ENCODE data around the gene CSNK2A1. TPM values are rescaled to one million over a fixed set of nuclear protein-coding genes. Genes with fewer than 3 reads are reported as not detected.
A peak's percentile ranks its signal among the peaks of the same experiment; 100 is the strongest.

The CSNK2A1 gene
- polyA plus RNA-seq, 3 donors = 31.7 to 55.5 (median 35.2) TPM

DNA sequence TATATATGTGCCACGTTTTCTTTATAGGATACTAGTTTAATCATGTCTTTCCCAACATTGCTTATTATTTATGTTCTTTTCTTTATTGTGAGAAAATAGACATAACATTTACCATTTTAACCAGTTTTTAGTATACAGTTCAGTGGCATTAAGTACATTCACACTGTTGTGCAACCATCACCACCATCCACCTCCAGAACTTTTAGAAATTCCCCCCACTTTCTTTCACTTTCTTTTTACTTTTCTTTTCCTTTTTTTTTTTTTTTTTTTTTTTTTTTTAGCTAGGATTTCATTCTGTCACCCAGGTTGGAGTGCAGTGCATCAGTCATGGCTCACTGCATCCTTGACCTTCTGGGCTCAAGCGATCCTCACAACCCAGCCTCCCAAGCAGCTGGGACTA is 117.0 kb downstream of the CSNK2A1 start:
- Histone ChIP-seq H3K27ac (ENCODE audit: low read depth in 1 of 2, low read length in 2 of 2) (no peak overlapping the region), H3K9me3 (replicated peaks in 1 of 2; ENCODE audit: control insufficient read depth in 1 of 2, insufficient read depth in 1 of 2, low read length in 2 of 2) (no peaks in the 10 kb centered on the region), H3K4me2 (replicated peaks; ENCODE audit: extremely low read depth, low read length, poor library complexity, severe bottlenecking) (no peak overlapping the region), H4K20me1 (ENCODE audit: insufficient read depth, low read length) (peaks cover 5% of the 10 kb centered on the region), H2AFZ (ENCODE audit: insufficient read depth, low read depth, low read length, poor library complexity, severe bottlenecking) (no peak overlapping the region), H3K27me3 (ENCODE audit: control insufficient read depth in 2 of 2, insufficient read depth in 2 of 2, low read length in 2 of 2) (no peaks in the 10 kb centered on the region), H3K36me3 (replicated peaks in 1 of 2; ENCODE audit: control insufficient read depth in 1 of 2, insufficient read depth in 2 of 2, low read length in 2 of 2) (peaks cover 62 to 89% of the 10 kb centered on the region in 2 donors), H3K4me3 (replicated peaks in 1 of 3; ENCODE audit: low read depth in 2 of 3, low read length in 3 of 3) (no peak overlapping the region), H3K4me1 (ENCODE audit: control insufficient read depth in 1 of 2, insufficient read depth in 2 of 2, low read length in 2 of 2) (no peaks in the 10 kb centered on the region), H3K9ac (ENCODE audit: insufficient read depth, low read length, poor library complexity, severe bottlenecking) (no peak overlapping the region), H3K79me2 (ENCODE audit: insufficient read depth, low read length) (no peaks in the 10 kb centered on the region)
- Mint-ChIP-seq H3K27me3 (ENCODE audit: low read depth in 3 of 3) (peaks cover 0 to under 1% (median 0%) of the 10 kb centered on the region in 3 donors), H3K27ac (peak overlapping the region in 1 of 7 donors; percentile 4), H3K4me1 (no peaks in the 10 kb centered on the region), H3K9me3 (no peaks in the 10 kb centered on the region), H3K4me3 (no peak overlapping the region), H3K36me3 (peaks cover 78 to 90% of the 10 kb centered on the region in 2 donors)
- no peak for DNase-seq
- intact Hi-C loops (cut with micrococcal nuclease) = no loop called here
- TF ChIP-seq, protein P1, sequence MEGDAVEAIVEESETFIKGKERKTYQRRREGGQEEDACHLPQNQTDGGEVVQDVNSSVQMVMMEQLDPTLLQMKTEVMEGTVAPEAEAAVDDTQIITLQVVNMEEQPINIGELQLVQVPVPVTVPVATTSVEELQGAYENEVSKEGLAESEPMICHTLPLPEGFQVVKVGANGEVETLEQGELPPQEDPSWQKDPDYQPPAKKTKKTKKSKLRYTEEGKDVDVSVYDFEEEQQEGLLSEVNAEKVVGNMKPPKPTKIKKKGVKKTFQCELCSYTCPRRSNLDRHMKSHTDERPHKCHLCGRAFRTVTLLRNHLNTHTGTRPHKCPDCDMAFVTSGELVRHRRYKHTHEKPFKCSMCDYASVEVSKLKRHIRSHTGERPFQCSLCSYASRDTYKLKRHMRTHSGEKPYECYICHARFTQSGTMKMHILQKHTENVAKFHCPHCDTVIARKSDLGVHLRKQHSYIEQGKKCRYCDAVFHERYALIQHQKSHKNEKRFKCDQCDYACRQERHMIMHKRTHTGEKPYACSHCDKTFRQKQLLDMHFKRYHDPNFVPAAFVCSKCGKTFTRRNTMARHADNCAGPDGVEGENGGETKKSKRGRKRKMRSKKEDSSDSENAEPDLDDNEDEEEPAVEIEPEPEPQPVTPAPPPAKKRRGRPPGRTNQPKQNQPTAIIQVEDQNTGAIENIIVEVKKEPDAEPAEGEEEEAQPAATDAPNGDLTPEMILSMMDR (IDR thresholded peaks at IDR 0.05) = no peak
- WGBS (ENCODE audit: insufficient coverage) = no CpG with 5 or more reads among the region's 2 CpGs

Small RNA genes within 50 kb of the gene (small RNA-seq; reads per million reads assigned to genes)
- not detected for gene RF00019 (ENCODE audit: insufficient read length, low read depth)

Other genes with a start within 250 kb of the CSNK2A1 start
- gene ZCCHC3, start 246.2 kb downstream of the CSNK2A1 start, polyA plus RNA-seq = 1 to 10 TPM; 4.5 to 9.2 (median 5.6) TPM
- gene SOX12, start 218.2 kb downstream of the CSNK2A1 start, polyA plus RNA-seq = under 1 TPM; 0.03 to 0.51 (median 0.12) TPM
- gene NRSN2, start 196.7 kb downstream of the CSNK2A1 start, polyA plus RNA-seq = under 1 TPM; 0.09 to 0.73 (median 0.56) TPM
- gene TRIB3, start 163.0 kb downstream of the CSNK2A1 start, polyA plus RNA-seq = 10 to 100 TPM in 1 of 3 donors, 1 to 10 TPM in 2; 8.0 to 17.5 (median 9.4) TPM
- gene RBCK1, start 135.5 kb downstream of the CSNK2A1 start, polyA plus RNA-seq = 100 to 1,000 TPM in 1 of 3 donors, 10 to 100 TPM in 2; 66.8 to 110 (median 70.8) TPM
- 10 to 100 TPM; 10.5 to 24.7 (median 11.3) TPM for gene TBC1D20, start 81.3 kb downstream of the CSNK2A1 start, polyA plus RNA-seq
- not detected for gene TCF15, start 66.5 kb upstream of the CSNK2A1 start, polyA plus RNA-seq
- 10 to 100 TPM; 33.5 to 62.4 (median 56.6) TPM for gene SRXN1, start 109.4 kb upstream of the CSNK2A1 start, polyA plus RNA-seq
- gene SCRT2, start 132.0 kb upstream of the CSNK2A1 start, polyA plus RNA-seq = not detected
- gene SLC52A3, start 224.7 kb upstream of the CSNK2A1 start, polyA plus RNA-seq = not detected